Endothelial cell (in vitro differentiated cells): ENCODE data around the gene HSD17B2. TPM values are rescaled to one million over a fixed set of nuclear protein-coding genes. Genes with fewer than 3 reads are reported as not detected.

Experiments
- DNase-seq: peaks from one replicate; pipeline ENCODE4 v3.0.0; 2021; ENCODE audit warnings: low spot score
- H3K27ac Mint-ChIP-seq: one replicate; pipeline ENCODE4 v1.8.0; 2021; ENCODE audit warnings: mixed read lengths, inconsistent platforms; ENCODE audit not compliant: unreplicated experiment
- H3K27me3 Mint-ChIP-seq: one replicate; pipeline ENCODE4 v1.8.0; 2021; ENCODE audit warnings: mild to moderate bottlenecking, moderate library complexity, mixed read lengths, inconsistent platforms; ENCODE audit not compliant: unreplicated experiment
- H3K36me3 Mint-ChIP-seq: one replicate; pipeline ENCODE4 v1.8.0; 2021; ENCODE audit warnings: mild to moderate bottlenecking, low read depth, mixed read lengths, inconsistent platforms; ENCODE audit not compliant: unreplicated experiment
- H3K4me1 Mint-ChIP-seq: one replicate; pipeline ENCODE4 v1.8.0; 2021; ENCODE audit warnings: mild to moderate bottlenecking, mixed read lengths, inconsistent platforms; ENCODE audit not compliant: unreplicated experiment
- H3K4me3 Mint-ChIP-seq: one replicate; pipeline ENCODE4 v1.8.0; 2021; ENCODE audit warnings: mild to moderate bottlenecking, mixed read lengths, inconsistent platforms; ENCODE audit not compliant: unreplicated experiment
- H3K9me3 Mint-ChIP-seq: one replicate; pipeline ENCODE4 v1.8.0; 2021; ENCODE audit warnings: mixed read lengths, inconsistent platforms; ENCODE audit not compliant: unreplicated experiment
- CTCF ChIP-seq: fragments of 200-600 bp; sonication (generic); IDR thresholded peaks from one replicate; pipeline ENCODE4 v1.5.0; 2021; ENCODE audit warnings: antibody characterized with exemption; ENCODE audit not compliant: unreplicated experiment
- total RNA-seq: library from RNA; stranded (reverse); fragmentation: NEBNext Ultra II Directional; extraction: Animal tissue kit (Norgen Biotek cat#: 25700); gene quantifications from one replicate; pipeline ENCODE4 v1.2.1, GENCODE V29; 2021; ENCODE audit not compliant: unreplicated experiment

HSD17B2 gene
- total RNA-seq, 1 donor from 2014 or later, result not detected

GRCh38 chr16:82033683-82034300 is 1.3 kb upstream of the HSD17B2 start:
- Mint-ChIP-seq H3K27ac (no peak overlapping the region), H3K4me3 (no peak overlapping the region), H3K9me3 (no peaks in the 10 kb centered on the region), H3K4me1 (peaks cover 12% of the 10 kb centered on the region), H3K36me3 (no peaks in the 10 kb centered on the region), H3K27me3 (peaks cover 6% of the 10 kb centered on the region)
- TF ChIP-seq CTCF, result no peak
- no peak for DNase-seq

GRCh38 chr16:82037251-82037650 is 2.2 kb downstream of the HSD17B2 start:
- no peak for DNase-seq
- Mint-ChIP-seq H3K27me3 (peaks cover 6% of the 10 kb centered on the region), H3K4me1 (peaks cover 12% of the 10 kb centered on the region), H3K4me3 (no peak overlapping the region), H3K27ac (no peak overlapping the region), H3K36me3 (no peaks in the 10 kb centered on the region), H3K9me3 (no peaks in the 10 kb centered on the region)
- TF ChIP-seq CTCF, result no peak

GRCh38 chr16:82037666-82038065 is 2.6 kb downstream of the HSD17B2 start:
- Mint-ChIP-seq H3K36me3 (no peaks in the 10 kb centered on the region), H3K4me1 (peaks cover 12% of the 10 kb centered on the region), H3K9me3 (no peaks in the 10 kb centered on the region), H3K4me3 (no peak overlapping the region), H3K27ac (no peak overlapping the region), H3K27me3 (peaks cover 6% of the 10 kb centered on the region)
- no peak for TF ChIP-seq CTCF
- DNase-seq, result no peak

GRCh38 chr16:82040296-82040695 is 5.2 kb downstream of the HSD17B2 start:
- TF ChIP-seq CTCF, result no peak
- Mint-ChIP-seq H3K4me3 (no peak overlapping the region), H3K27me3 (peaks cover 1% of the 10 kb centered on the region), H3K36me3 (no peaks in the 10 kb centered on the region), H3K9me3 (no peaks in the 10 kb centered on the region), H3K4me1 (peaks cover 3% of the 10 kb centered on the region), H3K27ac (peak overlapping the region; percentile 0)
- DNase-seq, result no peak

GRCh38 chr16:82041542-82041941 is 6.5 kb downstream of the HSD17B2 start:
- H3K4me3 Mint-ChIP-seq, result no peak overlapping the region
- H3K36me3 Mint-ChIP-seq, result no peaks in the 10 kb centered on the region
- no peak overlapping the region for H3K27ac Mint-ChIP-seq
- no peaks in the 10 kb centered on the region for H3K27me3 Mint-ChIP-seq
- TF ChIP-seq CTCF, result no peak
- peaks cover 3% of the 10 kb centered on the region for H3K4me1 Mint-ChIP-seq
- no peaks in the 10 kb centered on the region for H3K9me3 Mint-ChIP-seq
- DNase-seq, result no peak
